ENCODE data around the gene RTKN. TPM values are rescaled to one million over a fixed set of nuclear protein-coding genes. Genes with fewer than 3 reads are reported as not detected.

RTKN gene
- total and polyA plus RNA-seq, 2 of the 13 experiments (the other 11 are each of a cell fraction or from before 2014, with no cell fraction given): 159 to 166 TPM

GRCh38 chr2:74447230-74447999 lies 5.7 kb upstream of the RTKN start (continued):
- TF ChIP-seq, protein P1, sequence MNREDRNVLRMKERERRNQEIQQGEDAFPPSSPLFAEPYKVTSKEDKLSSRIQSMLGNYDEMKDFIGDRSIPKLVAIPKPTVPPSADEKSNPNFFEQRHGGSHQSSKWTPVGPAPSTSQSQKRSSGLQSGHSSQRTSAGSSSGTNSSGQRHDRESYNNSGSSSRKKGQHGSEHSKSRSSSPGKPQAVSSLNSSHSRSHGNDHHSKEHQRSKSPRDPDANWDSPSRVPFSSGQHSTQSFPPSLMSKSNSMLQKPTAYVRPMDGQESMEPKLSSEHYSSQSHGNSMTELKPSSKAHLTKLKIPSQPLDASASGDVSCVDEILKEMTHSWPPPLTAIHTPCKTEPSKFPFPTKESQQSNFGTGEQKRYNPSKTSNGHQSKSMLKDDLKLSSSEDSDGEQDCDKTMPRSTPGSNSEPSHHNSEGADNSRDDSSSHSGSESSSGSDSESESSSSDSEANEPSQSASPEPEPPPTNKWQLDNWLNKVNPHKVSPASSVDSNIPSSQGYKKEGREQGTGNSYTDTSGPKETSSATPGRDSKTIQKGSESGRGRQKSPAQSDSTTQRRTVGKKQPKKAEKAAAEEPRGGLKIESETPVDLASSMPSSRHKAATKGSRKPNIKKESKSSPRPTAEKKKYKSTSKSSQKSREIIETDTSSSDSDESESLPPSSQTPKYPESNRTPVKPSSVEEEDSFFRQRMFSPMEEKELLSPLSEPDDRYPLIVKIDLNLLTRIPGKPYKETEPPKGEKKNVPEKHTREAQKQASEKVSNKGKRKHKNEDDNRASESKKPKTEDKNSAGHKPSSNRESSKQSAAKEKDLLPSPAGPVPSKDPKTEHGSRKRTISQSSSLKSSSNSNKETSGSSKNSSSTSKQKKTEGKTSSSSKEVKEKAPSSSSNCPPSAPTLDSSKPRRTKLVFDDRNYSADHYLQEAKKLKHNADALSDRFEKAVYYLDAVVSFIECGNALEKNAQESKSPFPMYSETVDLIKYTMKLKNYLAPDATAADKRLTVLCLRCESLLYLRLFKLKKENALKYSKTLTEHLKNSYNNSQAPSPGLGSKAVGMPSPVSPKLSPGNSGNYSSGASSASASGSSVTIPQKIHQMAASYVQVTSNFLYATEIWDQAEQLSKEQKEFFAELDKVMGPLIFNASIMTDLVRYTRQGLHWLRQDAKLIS (CRISPR knock-in tag; IDR thresholded peaks at IDR 0.05): no peak
- TF ChIP-seq, protein P2, sequence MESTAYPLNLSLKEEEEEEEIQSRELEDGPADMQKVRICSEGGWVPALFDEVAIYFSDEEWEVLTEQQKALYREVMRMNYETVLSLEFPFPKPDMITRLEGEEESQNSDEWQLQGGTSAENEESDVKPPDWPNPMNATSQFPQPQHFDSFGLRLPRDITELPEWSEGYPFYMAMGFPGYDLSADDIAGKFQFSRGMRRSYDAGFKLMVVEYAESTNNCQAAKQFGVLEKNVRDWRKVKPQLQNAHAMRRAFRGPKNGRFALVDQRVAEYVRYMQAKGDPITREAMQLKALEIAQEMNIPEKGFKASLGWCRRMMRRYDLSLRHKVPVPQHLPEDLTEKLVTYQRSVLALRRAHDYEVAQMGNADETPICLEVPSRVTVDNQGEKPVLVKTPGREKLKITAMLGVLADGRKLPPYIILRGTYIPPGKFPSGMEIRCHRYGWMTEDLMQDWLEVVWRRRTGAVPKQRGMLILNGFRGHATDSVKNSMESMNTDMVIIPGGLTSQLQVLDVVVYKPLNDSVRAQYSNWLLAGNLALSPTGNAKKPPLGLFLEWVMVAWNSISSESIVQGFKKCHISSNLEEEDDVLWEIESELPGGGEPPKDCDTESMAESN (CRISPR knock-in tag; conservative IDR thresholded peaks at IDR 0.05): no peak
- TF ChIP-seq, protein P3, sequence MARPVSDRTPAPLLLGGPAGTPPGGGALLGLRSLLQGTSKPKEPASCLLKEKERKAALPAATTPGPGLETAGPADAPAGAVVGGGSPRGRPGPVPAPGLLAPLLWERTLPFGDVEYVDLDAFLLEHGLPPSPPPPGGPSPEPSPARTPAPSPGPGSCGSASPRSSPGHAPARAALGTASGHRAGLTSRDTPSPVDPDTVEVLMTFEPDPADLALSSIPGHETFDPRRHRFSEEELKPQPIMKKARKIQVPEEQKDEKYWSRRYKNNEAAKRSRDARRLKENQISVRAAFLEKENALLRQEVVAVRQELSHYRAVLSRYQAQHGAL (CRISPR knock-in tag; IDR thresholded peaks at IDR 0.05; ENCODE audit: not compliant biosample characterization): no peak
- TF ChIP-seq TARDBP (CRISPR knock-in tag; IDR thresholded peaks at IDR 0.05) (no peak), NFE2 (CRISPR knock-in tag; IDR thresholded peaks at IDR 0.05) (no peak), TBL1XR1 (IDR thresholded peaks at IDR 0.05; ENCODE audit: borderline replicate concordance, low read length, partially characterized antibody) (no peak), RFX5 (IDR thresholded peaks at IDR 0.05; ENCODE audit: low read depth, low read length) (no peak), MED13 (CRISPR knock-in tag; IDR thresholded peaks at IDR 0.05) (no peak), MTF2 (CRISPR knock-in tag; IDR thresholded peaks at IDR 0.05; ENCODE audit: borderline replicate concordance) (no peak), KDM5B (CRISPR knock-in tag; IDR thresholded peaks at IDR 0.05; ENCODE audit: borderline replicate concordance) (no peak), MIER3 (CRISPR knock-in tag; IDR thresholded peaks at IDR 0.05; ENCODE audit: borderline replicate concordance) (no peak; the same call in 1 of the 2 replicates), GMEB2 (CRISPR knock-in tag; IDR thresholded peaks at IDR 0.05; ENCODE audit: low read depth) (no peak), ZNF720 (CRISPR knock-in tag; IDR thresholded peaks at IDR 0.05) (no peak)
- TF ChIP-seq, protein P4, sequence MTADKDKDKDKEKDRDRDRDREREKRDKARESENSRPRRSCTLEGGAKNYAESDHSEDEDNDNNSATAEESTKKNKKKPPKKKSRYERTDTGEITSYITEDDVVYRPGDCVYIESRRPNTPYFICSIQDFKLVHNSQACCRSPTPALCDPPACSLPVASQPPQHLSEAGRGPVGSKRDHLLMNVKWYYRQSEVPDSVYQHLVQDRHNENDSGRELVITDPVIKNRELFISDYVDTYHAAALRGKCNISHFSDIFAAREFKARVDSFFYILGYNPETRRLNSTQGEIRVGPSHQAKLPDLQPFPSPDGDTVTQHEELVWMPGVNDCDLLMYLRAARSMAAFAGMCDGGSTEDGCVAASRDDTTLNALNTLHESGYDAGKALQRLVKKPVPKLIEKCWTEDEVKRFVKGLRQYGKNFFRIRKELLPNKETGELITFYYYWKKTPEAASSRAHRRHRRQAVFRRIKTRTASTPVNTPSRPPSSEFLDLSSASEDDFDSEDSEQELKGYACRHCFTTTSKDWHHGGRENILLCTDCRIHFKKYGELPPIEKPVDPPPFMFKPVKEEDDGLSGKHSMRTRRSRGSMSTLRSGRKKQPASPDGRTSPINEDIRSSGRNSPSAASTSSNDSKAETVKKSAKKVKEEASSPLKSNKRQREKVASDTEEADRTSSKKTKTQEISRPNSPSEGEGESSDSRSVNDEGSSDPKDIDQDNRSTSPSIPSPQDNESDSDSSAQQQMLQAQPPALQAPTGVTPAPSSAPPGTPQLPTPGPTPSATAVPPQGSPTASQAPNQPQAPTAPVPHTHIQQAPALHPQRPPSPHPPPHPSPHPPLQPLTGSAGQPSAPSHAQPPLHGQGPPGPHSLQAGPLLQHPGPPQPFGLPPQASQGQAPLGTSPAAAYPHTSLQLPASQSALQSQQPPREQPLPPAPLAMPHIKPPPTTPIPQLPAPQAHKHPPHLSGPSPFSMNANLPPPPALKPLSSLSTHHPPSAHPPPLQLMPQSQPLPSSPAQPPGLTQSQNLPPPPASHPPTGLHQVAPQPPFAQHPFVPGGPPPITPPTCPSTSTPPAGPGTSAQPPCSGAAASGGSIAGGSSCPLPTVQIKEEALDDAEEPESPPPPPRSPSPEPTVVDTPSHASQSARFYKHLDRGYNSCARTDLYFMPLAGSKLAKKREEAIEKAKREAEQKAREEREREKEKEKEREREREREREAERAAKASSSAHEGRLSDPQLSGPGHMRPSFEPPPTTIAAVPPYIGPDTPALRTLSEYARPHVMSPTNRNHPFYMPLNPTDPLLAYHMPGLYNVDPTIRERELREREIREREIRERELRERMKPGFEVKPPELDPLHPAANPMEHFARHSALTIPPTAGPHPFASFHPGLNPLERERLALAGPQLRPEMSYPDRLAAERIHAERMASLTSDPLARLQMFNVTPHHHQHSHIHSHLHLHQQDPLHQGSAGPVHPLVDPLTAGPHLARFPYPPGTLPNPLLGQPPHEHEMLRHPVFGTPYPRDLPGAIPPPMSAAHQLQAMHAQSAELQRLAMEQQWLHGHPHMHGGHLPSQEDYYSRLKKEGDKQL (CRISPR knock-in tag; IDR thresholded peaks at IDR 0.05; ENCODE audit: low read depth): no peak
